Embryonic facial prominence (tissue), 1 donor: ENCODE measurements around the gene TATDN2.

Experiments used
- DNase-seq: peaks from one replicate; pipeline ENCODE4 v3.0.0-alpha.2; 2016; ENCODE audit errors: extremely low spot score

TATDN2 gene

GRCh38 chr3:10317311-10317960, 69.2 kb downstream of the TATDN2 start:
- no peak for DNase-seq

DNA sequence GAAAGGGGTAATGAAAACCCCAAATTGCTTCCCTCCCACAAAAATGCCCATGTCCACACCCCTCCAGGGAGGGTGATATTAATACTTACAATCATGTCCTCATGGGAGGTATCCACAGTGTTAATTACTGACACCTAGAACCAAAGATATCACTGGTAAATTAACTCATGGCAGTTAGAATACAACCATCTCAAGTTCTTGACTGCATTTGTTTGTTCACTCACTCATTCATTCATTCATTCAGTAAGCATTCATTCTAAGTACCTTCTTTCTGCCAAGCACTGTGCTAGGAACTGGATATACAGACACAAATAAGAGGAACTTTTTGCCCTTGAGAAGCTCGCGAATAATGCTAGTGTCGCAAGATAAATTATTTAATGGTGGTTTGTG, 69.7 kb downstream of the TATDN2 start:
- no peak for DNase-seq

- DNase-seq, result no peak
Observed at GRCh38 chr3:10319251-10319650, 71.0 kb downstream of the TATDN2 start.

- DNase-seq, result no peak
Observed at GRCh38 chr3:10319804-10320203, 71.5 kb downstream of the TATDN2 start.

DNA sequence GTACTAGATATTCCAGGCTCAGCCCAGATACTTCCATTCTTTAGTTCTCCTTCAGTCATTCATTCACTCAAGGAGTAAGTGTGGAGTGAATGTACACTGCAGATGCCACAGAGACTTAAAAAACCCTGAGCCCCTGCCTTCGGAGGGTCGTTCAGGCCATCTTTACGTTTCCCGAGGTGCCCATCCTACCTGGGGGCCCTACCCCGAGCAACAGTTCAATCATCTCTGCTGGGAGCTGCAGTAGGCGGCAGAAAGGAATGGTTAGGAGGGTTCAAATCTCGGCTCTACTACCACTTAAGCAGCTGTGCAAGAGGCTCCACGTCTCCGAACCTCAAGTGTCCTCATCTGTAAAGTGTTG, 72.0 kb downstream of the TATDN2 start:
- no peak for DNase-seq

DNA sequence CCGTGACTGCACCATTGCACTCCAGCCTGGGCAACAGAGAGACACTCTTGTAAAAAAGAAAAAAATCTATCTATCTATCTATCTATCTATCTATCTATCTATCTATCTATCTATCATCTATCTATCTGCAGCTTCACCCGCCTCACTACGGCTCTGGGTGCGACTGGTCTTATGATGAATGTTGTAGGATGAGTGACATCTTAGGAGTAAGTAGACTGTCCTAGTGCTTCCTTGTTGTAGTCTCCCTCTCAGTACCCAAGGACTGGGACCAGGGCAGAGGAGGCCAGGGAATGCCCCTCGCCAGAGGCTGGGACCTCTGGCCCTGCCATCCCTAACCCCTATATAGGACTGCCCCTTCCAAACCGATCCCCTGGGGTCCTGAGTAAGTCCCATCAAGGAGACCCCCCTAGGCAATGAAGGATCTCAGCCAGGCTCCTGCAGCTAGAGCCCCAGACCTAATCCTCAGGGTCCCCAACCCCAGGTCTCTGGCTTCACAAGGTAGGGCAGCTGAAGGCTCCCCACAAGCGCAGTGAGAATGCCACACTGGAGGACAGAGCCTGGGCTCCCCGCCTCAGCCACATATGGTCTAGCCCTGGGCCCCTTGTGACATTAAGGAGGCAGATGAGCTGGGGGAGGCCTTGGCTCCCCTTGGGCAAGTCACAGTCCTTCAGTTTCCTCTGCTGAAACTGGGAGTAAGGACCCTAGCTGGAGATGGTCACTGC, 73.5 kb downstream of the TATDN2 start:
- no peak for DNase-seq

DNA sequence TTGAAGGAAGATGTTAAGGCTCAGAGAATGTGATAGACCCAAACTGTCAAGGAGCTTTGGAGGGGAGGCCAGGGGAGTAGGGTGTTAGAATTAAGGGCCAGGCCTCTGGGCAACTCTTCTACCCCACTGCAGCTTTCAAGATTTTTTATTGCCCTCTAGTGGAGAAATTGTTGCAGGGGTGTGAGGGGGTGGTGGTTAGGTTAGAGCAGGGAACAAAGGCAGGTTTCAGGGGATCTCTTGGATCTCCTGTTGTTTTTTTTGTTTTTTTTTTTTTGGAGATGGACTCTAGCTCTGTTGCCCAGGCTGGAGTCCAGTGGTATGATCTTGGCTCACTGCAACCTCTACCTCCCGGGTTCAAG, 74.1 kb downstream of the TATDN2 start:
- no peak for DNase-seq

DNA sequence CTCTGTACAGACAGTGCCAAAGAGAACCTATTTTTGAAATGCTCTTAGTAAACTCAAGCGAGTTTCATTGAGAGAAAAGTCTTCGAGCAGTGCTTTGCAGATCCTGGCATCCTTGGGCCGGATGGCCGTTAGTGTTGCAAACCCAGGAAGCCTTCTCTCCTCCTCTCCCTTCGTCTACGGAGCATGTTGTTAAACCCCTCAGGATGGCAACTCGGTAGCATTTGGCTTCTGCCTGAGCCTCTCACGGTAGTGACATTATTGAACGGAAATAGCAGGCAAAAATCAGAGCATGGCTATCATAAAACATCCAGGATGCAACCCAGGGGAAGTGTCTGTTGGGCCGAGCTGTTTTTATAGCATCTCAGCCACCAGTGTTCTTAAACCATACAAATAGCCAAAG, 79.3 kb downstream of the TATDN2 start:
- no peak for DNase-seq

GRCh38 chr3:10328460-10329071, 80.3 kb downstream of the TATDN2 start:
- no peak for DNase-seq

DNA sequence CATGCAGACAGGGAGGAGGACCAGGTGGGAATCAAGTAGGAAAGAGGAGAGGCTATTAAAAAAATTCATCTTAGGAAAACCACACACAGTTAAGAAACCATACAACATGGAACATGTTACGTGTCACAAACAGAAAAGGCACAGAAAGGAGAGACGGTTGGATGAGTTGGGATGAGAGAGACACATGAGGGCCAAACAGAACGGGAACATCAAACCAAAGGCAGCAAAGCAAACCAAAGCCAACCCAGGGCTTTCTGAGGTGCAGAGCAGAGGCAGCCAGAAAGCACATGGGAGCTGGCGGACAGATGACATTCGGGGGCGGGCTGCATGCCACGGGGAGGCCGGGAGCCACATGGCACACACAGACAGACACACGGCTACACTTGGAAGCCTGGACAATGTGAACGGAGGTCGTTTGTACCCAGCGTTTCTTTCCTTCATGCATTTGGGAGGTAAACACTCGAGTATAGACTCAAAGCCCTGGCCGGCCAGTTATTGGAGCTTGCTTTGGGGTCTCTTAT, 81.3 kb downstream of the TATDN2 start:
- DNase-seq, result no peak

- no peak for DNase-seq
Observed at GRCh38 chr3:10330319-10330718, 82.1 kb downstream of the TATDN2 start.
